Neural cell (in vitro differentiated cells): ENCODE measurements around the gene PRR5L.

Experiments
- CTCF ChIP-seq: fragments of 450-650 bp; IDR thresholded peaks from 2 replicates; pipeline ENCODE4 v1.5.1; 2014; ENCODE audit warnings: antibody characterized with exemption, mild to moderate bottlenecking, moderate library complexity; ENCODE audit not compliant: poor library complexity, severe bottlenecking
- EP300 ChIP-seq: fragments of 450-650 bp; conservative IDR thresholded peaks from 2 replicates; pipeline ENCODE4 v1.6.1; 2014; ENCODE audit warnings: antibody characterized with exemption, mild to moderate bottlenecking, moderate library complexity; ENCODE audit not compliant: poor library complexity, severe bottlenecking
- EZH2 ChIP-seq: fragments of 200-600, 300-800 bp; shearing (Covaris generic), sonication (generic); IDR thresholded peaks from 2 replicates; pipeline ENCODE4 v1.6.1; 2014; ENCODE audit warnings: antibody characterized with exemption, low read length, borderline replicate concordance, mild to moderate bottlenecking; ENCODE audit not compliant: insufficient read depth, poor library complexity, severe bottlenecking
- MXI1 ChIP-seq: fragments of 450-650 bp; conservative IDR thresholded peaks from 2 replicates; pipeline ENCODE4 v1.6.1; 2014; ENCODE audit warnings: antibody characterized with exemption, mild to moderate bottlenecking; ENCODE audit not compliant: poor library complexity, severe bottlenecking
- POLR2AphosphoS5 ChIP-seq: IDR thresholded peaks from 2 replicates; pipeline ENCODE4 v1.6.1; 2012
- RAD21 ChIP-seq: fragments of 450-650 bp; conservative IDR thresholded peaks from 2 replicates; pipeline ENCODE4 v1.6.1; 2014; ENCODE audit warnings: antibody characterized with exemption, mild to moderate bottlenecking, moderate library complexity
- REST ChIP-seq: IDR thresholded peaks from 2 replicates; pipeline ENCODE4 v1.6.1; 2012; ENCODE audit warnings: borderline replicate concordance
- SMC3 ChIP-seq: fragments of 450-650 bp; conservative IDR thresholded peaks from 2 replicates; pipeline ENCODE4 v1.6.1; 2014; ENCODE audit warnings: antibody characterized with exemption, mild to moderate bottlenecking, moderate library complexity; ENCODE audit not compliant: poor library complexity
- TAF1 ChIP-seq: IDR thresholded peaks from 2 replicates; pipeline ENCODE4 v1.6.1; 2012; ENCODE audit warnings: low read depth

GRCh38 chr11:36412781-36413383 is 116.8 kb downstream of the PRR5L start:
- no peak for TF ChIP-seq CTCF
- no peak for TF ChIP-seq REST
- TF ChIP-seq RAD21: no peak
- TF ChIP-seq EP300: no peak
- TF ChIP-seq TAF1: no peak
- TF ChIP-seq EZH2: no peak
- TF ChIP-seq POLR2AphosphoS5: no peak
- TF ChIP-seq SMC3: no peak
- no peak for TF ChIP-seq MXI1
